Vagina (tissue), 2 donors: ENCODE results near the gene MRAS.

Experiments
- CTCF ChIP-seq, 3 experiments: fragments of 450-650 bp in 2 of 3; fragments of 200-600 bp in 1 of 3; sonication (generic) in 1 of 3; IDR thresholded peaks; one replicate each; pipeline ENCODE4 v1.5.1; 2017 to 2019; ENCODE audit warnings: antibody characterized with exemption in 3 of 3, mild to moderate bottlenecking in 2 of 3, moderate library complexity in 2 of 3
- POLR2A ChIP-seq, 2 donors: fragments of 450-650 bp; IDR thresholded peaks; one replicate each; pipeline ENCODE4 v1.6.1; 2017; ENCODE audit warnings: antibody characterized with exemption in 2 of 2, mild to moderate bottlenecking in 2 of 2, moderate library complexity in 2 of 2
- POLR2AphosphoS5 ChIP-seq, 2 donors: sonication (generic); formaldehyde crosslinking; IDR thresholded peaks; one replicate each; pipeline ENCODE4 v1.9.0; 2017; ENCODE audit warnings: antibody characterized with exemption in 2 of 2, mild to moderate bottlenecking in 2 of 2, low read depth in 1 of 2; ENCODE audit not compliant: insufficient read depth in 1 of 2

GRCh38 chr3:138364356-138365252 lies 16.2 kb downstream of the MRAS start:
- no peak for TF ChIP-seq POLR2A (IDR thresholded peaks at IDR 0.05)
- no peak for TF ChIP-seq CTCF (IDR thresholded peaks at IDR 0.05)
- TF ChIP-seq POLR2AphosphoS5 (IDR thresholded peaks at IDR 0.05; ENCODE audit: insufficient read depth in 1 of 2, low read depth in 1 of 2), result no peak
